A673 (cell line): Measurements from ENCODE around the gene SLC22A13. TPM values are rescaled to one million over a fixed set of nuclear protein-coding genes. Genes with fewer than 3 reads are reported as not detected.

Source experiments
- BruUV-seq: library from RNA; stranded (reverse); fragments of 400-500 nt; replicated peaks from 2 replicates; lab custom pipeline; 2021; lab: Mats Ljungman, UMichigan
- CTCF ChIA-PET: fragments of 300-600 bp; sonication (Branson Sonifier 250); formaldehyde crosslinking; loops from one replicate; lab custom pipeline; 2022; ENCODE audit warnings: antibody characterized with exemption; lab: Charles Lee
- POLR2A ChIA-PET: fragments of 300-600 bp; sonication (Branson Sonifier 250); formaldehyde crosslinking; loops from one replicate; lab custom pipeline; 2022; ENCODE audit warnings: antibody characterized with exemption; ENCODE audit not compliant: low non-redundant PET; lab: Charles Lee
- DNase-seq: peaks from one replicate; pipeline ENCODE4 v3.0.0-alpha.2; 2015; ENCODE audit warnings: low spot score
- H3K27ac ChIP-seq: fragments of 200-600 bp; sonication (generic); 2 replicates; pipeline ENCODE4 v1.5.1; 2016; ENCODE audit warnings: mixed run types, low read depth, mild to moderate bottlenecking, mixed read lengths, antibody characterized with exemption, low read length; ENCODE audit not compliant: poor library complexity, severe bottlenecking
- H3K27me3 ChIP-seq: fragments of 200-600 bp; sonication (generic); replicated peaks from 2 replicates; pipeline ENCODE4 v1.6.1; 2017; ENCODE audit warnings: mixed run types, low read depth, mild to moderate bottlenecking, mixed read lengths, antibody characterized with exemption, low read length; ENCODE audit not compliant: insufficient read depth, poor library complexity
- H3K36me3 ChIP-seq: fragments of 200-600 bp; sonication (generic); 2 replicates; pipeline ENCODE4 v1.6.1; 2016; ENCODE audit warnings: mixed run types, mild to moderate bottlenecking, mixed read lengths, antibody characterized with exemption, low read length; ENCODE audit not compliant: insufficient read depth, poor library complexity, severe bottlenecking
- H3K4me1 ChIP-seq: fragments of 200-600 bp; sonication (generic); 2 replicates; pipeline ENCODE4 v1.6.1; 2017; ENCODE audit warnings: mixed run types, mild to moderate bottlenecking, mixed read lengths, antibody characterized with exemption, low read length; ENCODE audit not compliant: insufficient read depth, poor library complexity, severe bottlenecking
- H3K4me3 ChIP-seq: fragments of 200-600 bp; sonication (generic); 2 replicates; pipeline ENCODE4 v1.5.1; 2016; ENCODE audit warnings: low read depth, mixed run types, mild to moderate bottlenecking, mixed read lengths, low read length; ENCODE audit not compliant: poor library complexity, severe bottlenecking
- H3K9me3 ChIP-seq: fragments of 200-600 bp; sonication (generic); 2 replicates; pipeline ENCODE4 v1.6.1; 2016; ENCODE audit warnings: mixed run types, low read depth, mild to moderate bottlenecking, mixed read lengths, antibody characterized with exemption, low read length; ENCODE audit not compliant: poor library complexity, severe bottlenecking
- EZH2 ChIP-seq: fragments of 200-600 bp; sonication (generic); IDR thresholded peaks from 2 replicates; pipeline ENCODE4 v1.6.1; 2017; ENCODE audit warnings: borderline replicate concordance, low read depth, mild to moderate bottlenecking, mixed read lengths, antibody characterized with exemption, low read length; ENCODE audit not compliant: poor library complexity, severe bottlenecking
- intact Hi-C: fragments of 100-400 bp; cut with micrococcal nuclease; formaldehyde crosslinking; loops from one replicate; pipeline ENCODE4 v1.10.0; 2022; ENCODE audit not compliant: unreplicated experiment
- total RNA-seq: library from RNA; stranded (reverse); gene quantifications from 2 replicates; pipeline ENCODE4 v1.2.3, GENCODE V29; 2021
- TF ChIP-seq, protein P1 (sequence below): fragments of 300-800, 200-600 bp; sonication (generic); conservative IDR thresholded peaks from 2 replicates; pipeline ENCODE4 v1.5.1; 2017; ENCODE audit warnings: low read depth, mild to moderate bottlenecking, antibody characterized with exemption, low read length, moderate library complexity, mixed read lengths

Gene SLC22A13
- total RNA-seq, 1 experiment from 2014 or later: 1.1 TPM

DNA sequence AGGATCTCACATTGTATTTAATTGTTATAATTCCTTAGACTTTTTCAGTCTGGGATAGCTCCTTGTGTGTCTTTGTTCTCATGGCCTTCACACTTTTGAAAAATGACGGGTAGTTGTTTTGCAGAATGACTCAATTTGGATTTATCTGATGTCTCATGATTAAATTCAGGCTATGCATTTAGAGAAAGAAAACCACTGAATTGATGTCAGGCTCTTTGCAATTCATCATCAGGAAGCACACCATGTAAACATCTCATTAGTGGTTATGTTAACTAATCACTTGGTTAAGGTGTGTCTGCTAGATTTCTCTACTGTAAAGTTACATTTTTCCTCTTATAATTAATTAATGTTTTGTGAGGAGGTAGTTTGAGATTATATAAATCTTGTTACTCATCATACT is 8.0 kb upstream of the SLC22A13 start:
- Histone ChIP-seq H3K27me3 (no peaks in the 10 kb centered on the region), H3K9me3 (no peaks in the 10 kb centered on the region), H3K4me3 (no peak overlapping the region), H3K27ac (no peak overlapping the region), H3K36me3 (peaks cover 10% of the 10 kb centered on the region), H3K4me1 (no peaks in the 10 kb centered on the region)
- intact Hi-C loops: no loop called here
- BruUV-seq: no TSS peak
- TF ChIP-seq EZH2: no peak
- TF ChIP-seq, protein P1, sequence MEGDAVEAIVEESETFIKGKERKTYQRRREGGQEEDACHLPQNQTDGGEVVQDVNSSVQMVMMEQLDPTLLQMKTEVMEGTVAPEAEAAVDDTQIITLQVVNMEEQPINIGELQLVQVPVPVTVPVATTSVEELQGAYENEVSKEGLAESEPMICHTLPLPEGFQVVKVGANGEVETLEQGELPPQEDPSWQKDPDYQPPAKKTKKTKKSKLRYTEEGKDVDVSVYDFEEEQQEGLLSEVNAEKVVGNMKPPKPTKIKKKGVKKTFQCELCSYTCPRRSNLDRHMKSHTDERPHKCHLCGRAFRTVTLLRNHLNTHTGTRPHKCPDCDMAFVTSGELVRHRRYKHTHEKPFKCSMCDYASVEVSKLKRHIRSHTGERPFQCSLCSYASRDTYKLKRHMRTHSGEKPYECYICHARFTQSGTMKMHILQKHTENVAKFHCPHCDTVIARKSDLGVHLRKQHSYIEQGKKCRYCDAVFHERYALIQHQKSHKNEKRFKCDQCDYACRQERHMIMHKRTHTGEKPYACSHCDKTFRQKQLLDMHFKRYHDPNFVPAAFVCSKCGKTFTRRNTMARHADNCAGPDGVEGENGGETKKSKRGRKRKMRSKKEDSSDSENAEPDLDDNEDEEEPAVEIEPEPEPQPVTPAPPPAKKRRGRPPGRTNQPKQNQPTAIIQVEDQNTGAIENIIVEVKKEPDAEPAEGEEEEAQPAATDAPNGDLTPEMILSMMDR: no peak
- no peak for DNase-seq
- ChIA-PET CTCF (no interaction called here), POLR2A (no interaction called here)

DNA sequence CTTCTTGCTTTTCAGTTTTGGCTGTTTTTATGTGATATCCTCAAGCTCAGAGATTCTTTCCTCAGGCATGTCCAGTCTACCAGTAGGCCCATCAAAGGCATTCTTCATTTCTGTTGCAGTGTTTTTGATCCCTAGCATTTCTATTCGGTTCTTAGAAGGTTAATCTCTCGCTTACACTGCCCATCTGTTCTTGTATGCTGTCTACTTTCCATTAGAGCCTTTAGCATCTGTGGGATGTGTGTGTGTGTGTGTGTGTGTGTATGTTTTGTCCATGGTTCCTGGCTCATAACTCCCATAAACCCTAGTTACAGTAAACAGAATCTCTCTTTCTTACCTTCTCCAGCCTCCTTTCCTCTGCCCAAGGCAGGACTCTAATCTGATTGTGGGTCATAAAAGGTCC is 5.1 kb upstream of the SLC22A13 start:
- TF ChIP-seq, protein P1: no peak
- TF ChIP-seq EZH2: no peak
- ChIA-PET CTCF (no interaction called here), POLR2A (no interaction called here)
- no peaks in the 10 kb centered on the region for H3K36me3 ChIP-seq
- no TSS peak for BruUV-seq
- no peaks in the 10 kb centered on the region for H3K27me3 ChIP-seq
- H3K4me1 ChIP-seq: no peaks in the 10 kb centered on the region
- intact Hi-C loops: no loop called here
- H3K27ac ChIP-seq: no peak overlapping the region
- H3K4me3 ChIP-seq: no peak overlapping the region
- no peaks in the 10 kb centered on the region for H3K9me3 ChIP-seq
- DNase-seq: no peak

DNA sequence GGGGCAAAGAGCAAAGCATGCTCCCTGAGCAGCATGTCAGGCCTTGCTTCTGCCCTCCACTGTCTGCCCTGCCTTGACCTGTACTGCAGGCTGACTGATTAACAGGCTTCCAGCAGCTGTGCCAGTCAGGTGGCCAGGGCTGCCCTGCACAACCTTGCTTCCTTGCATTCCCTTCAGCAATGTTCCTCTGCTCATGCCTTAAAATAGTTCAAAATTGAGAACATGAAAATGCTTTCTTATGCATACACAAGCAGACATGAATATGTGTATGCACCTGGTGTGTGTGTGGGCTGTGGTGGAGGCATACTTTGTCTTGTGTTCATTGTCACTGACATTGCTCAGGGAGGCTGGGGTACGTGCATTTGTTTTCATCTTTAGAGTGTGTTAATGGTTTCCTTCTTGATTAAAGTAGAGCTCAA is 1.2 kb upstream of the SLC22A13 start:
- ChIA-PET CTCF (no interaction called here), POLR2A (no interaction called here)

More for the DNA sequence above, 1.2 kb upstream of the SLC22A13 start:
- no peaks in the 10 kb centered on the region for H3K4me1 ChIP-seq
- H3K4me3 ChIP-seq: no peak overlapping the region
- H3K27me3 ChIP-seq: no peaks in the 10 kb centered on the region
- H3K36me3 ChIP-seq: no peaks in the 10 kb centered on the region
- TF ChIP-seq, protein P1: no peak
- TF ChIP-seq EZH2: no peak
- no peak for DNase-seq
- intact Hi-C loops: no loop called here
- no TSS peak for BruUV-seq
- no peaks in the 10 kb centered on the region for H3K9me3 ChIP-seq
- H3K27ac ChIP-seq: no peak overlapping the region
